ENCODE measurements around the gene ARHGEF25.
"Not testable (repeated sequence)": the region's sequence is repeated elsewhere in the genome, so short reads cannot be mapped to it uniquely, and the experiment has no call there.

ARHGEF25 gene

GRCh38 chr12:57623385-57623784, 12.2 kb downstream of the ARHGEF25 start:
- DNase-seq, result no peak

GRCh38 chr12:57623811-57624390, 12.7 kb downstream of the ARHGEF25 start:
- no peak for DNase-seq

- no peak for DNase-seq
These were observed 13.4 kb downstream of the ARHGEF25 start for GRCh38 chr12:57624441-57625220.

GRCh38 chr12:57625261-57626032, 14.2 kb downstream of the ARHGEF25 start:
- no peak for DNase-seq

GRCh38 chr12:57626111-57626920, 15.1 kb downstream of the ARHGEF25 start:
- DNase-seq, result no peak

- DNase-seq, result no peak
These were observed 15.7 kb downstream of the ARHGEF25 start for GRCh38 chr12:57626921-57627445.

GRCh38 chr12:57627501-57628279, 16.5 kb downstream of the ARHGEF25 start:
- DNase-seq, result peak in 1 of 2 experiments; percentile 22

GRCh38 chr12:57628280-57629191, 17.3 kb downstream of the ARHGEF25 start:
- DNase-seq, result no peak

GRCh38 chr12:57629897-57630471, 18.7 kb downstream of the ARHGEF25 start:
- no peak for DNase-seq

GRCh38 chr12:57630891-57631433, 19.7 kb downstream of the ARHGEF25 start:
- no peak for DNase-seq

GRCh38 chr12:57631566-57632072, 20.4 kb downstream of the ARHGEF25 start:
- no peak for DNase-seq

GRCh38 chr12:57632073-57632957, 21.1 kb downstream of the ARHGEF25 start:
- DNase-seq, result peak in 1 of 2 experiments; percentile 6

GRCh38 chr12:57632958-57633840, 22.0 kb downstream of the ARHGEF25 start, which contains the start of gene B4GALNT1:
Gene B4GALNT1, minus strand, starts transcription at chr12:57633201. Its CDS starts 1,069 bp downstream, at chr12:57632132.
- DNase-seq, result peak; percentile 53 to 55

- DNase-seq, result not testable (repeated sequence)
These were observed 25.5 kb downstream of the ARHGEF25 start for GRCh38 chr12:57636731-57637130.

- no peak for DNase-seq
These were observed 26.1 kb downstream of the ARHGEF25 start for GRCh38 chr12:57637364-57637763.

GRCh38 chr12:57638096-57638495, 26.9 kb downstream of the ARHGEF25 start:
- no peak for DNase-seq
